HepG2 (cell line): ENCODE results near the gene MAGI1. TPM values are rescaled to one million over a fixed set of nuclear protein-coding genes. Genes with fewer than 3 reads are reported as not detected.
A peak's percentile ranks its signal among the peaks of the same experiment; 100 is the strongest.

Experiments used
- CHD4 ChIP-seq: fragments of 200-600 bp; sonication (generic); IDR thresholded peaks from 2 replicates; pipeline ENCODE4 v1.7.0; 2017; ENCODE audit warnings: mild to moderate bottlenecking, low read length, borderline replicate concordance
- EP300 ChIP-seq, 3 experiments: sonication (generic) in 1 of 3; formaldehyde crosslinking in 1 of 3; IDR thresholded peaks; 2 replicates each; pipeline versions ENCODE4 v1.5.1 to v1.6.1; 2011 to 2020; ENCODE audit warnings: low read depth in 2 of 3, low read length in 2 of 3, borderline replicate concordance in 1 of 3, improper control_type of control experiment in 1 of 3, mild to moderate bottlenecking in 1 of 3, missing genetic modification reagents in 1 of 3, moderate library complexity in 1 of 3
- GFI1 ChIP-seq: sonication (generic); formaldehyde crosslinking; IDR thresholded peaks from 2 replicates; pipeline ENCODE4 v1.5.0; 2020; ENCODE audit warnings: missing genetic modification reagents, mild to moderate bottlenecking, borderline replicate concordance
- GLMP ChIP-seq: sonication (generic); formaldehyde crosslinking; IDR thresholded peaks from 2 replicates; pipeline ENCODE4 v1.9.0; 2021; ENCODE audit warnings: missing genetic modification reagents, mild to moderate bottlenecking, borderline replicate concordance
- HDAC6 ChIP-seq: fragments of 200-600 bp; sonication (generic); IDR thresholded peaks from 2 replicates; pipeline ENCODE4 v1.7.0; 2017; ENCODE audit warnings: mild to moderate bottlenecking, antibody characterized with exemption, low read length, low read depth
- HES4 ChIP-seq: sonication (generic); formaldehyde crosslinking; IDR thresholded peaks from 2 replicates; pipeline ENCODE4 v1.9.0; 2021; ENCODE audit warnings: mild to moderate bottlenecking, missing genetic modification reagents, borderline replicate concordance
- MAFG ChIP-seq: sonication (generic); formaldehyde crosslinking; IDR thresholded peaks from 2 replicates; pipeline ENCODE4 v1.5.1; 2020; ENCODE audit warnings: mild to moderate bottlenecking, missing genetic modification reagents
- MBD4 ChIP-seq: IDR thresholded peaks from 2 replicates; pipeline ENCODE4 v1.6.1; 2012; ENCODE audit warnings: low read length, inconsistent platforms, borderline replicate concordance
- NCOA2 ChIP-seq: sonication (generic); formaldehyde crosslinking; IDR thresholded peaks from 2 replicates; pipeline ENCODE4 v1.8.0; 2022; ENCODE audit warnings: inconsistent platforms
- NFE2L2 ChIP-seq: fragments of 150-350 bp; IDR thresholded peaks from 2 replicates; pipeline ENCODE4 v1.6.1; 2014; ENCODE audit warnings: low read length
- NFYC ChIP-seq: IDR thresholded peaks from 2 replicates; pipeline ENCODE4 v1.6.1; 2016; ENCODE audit warnings: missing genetic modification reagents, missing compliant biosample characterization
- POLR2AphosphoS2 ChIP-seq: IDR thresholded peaks from 2 replicates; pipeline ENCODE4 v1.6.1; 2011; ENCODE audit warnings: low read depth, low read length, improper control_type of control experiment
- SOX13 ChIP-seq, 3 experiments: fragments of 450-650 bp in 1 of 3; sonication (generic) in 1 of 3; formaldehyde crosslinking in 1 of 3; IDR thresholded peaks in 2 of 3; conservative IDR thresholded peaks in 1 of 3; 2 replicates each; pipeline versions ENCODE4 v1.5.0 to v1.6.1; 2016 to 2020; ENCODE audit warnings: antibody characterized with exemption in 1 of 3, mild to moderate bottlenecking in 1 of 3, missing compliant biosample characterization in 1 of 3, missing genetic modification reagents in 1 of 3, moderate library complexity in 1 of 3
- TCF12 ChIP-seq, 2 experiments: fragments of 450-650 bp in 1 of 2; sonication (generic) in 1 of 2; formaldehyde crosslinking in 1 of 2; IDR thresholded peaks; 2 replicates each; pipeline versions ENCODE4 v1.6.1 to v1.8.0; 2017 to 2022; ENCODE audit warnings: antibody characterized with exemption in 1 of 2, mild to moderate bottlenecking in 1 of 2, missing genetic modification reagents in 1 of 2, moderate library complexity in 1 of 2
- TOE1 ChIP-seq: sonication (generic); formaldehyde crosslinking; IDR thresholded peaks from 2 replicates; pipeline ENCODE4 v1.4.0; 2020; ENCODE audit warnings: mild to moderate bottlenecking, missing genetic modification reagents
- ZNF143 ChIP-seq: sonication (generic); formaldehyde crosslinking; IDR thresholded peaks from 2 replicates; pipeline ENCODE4 v1.4.0; 2020; ENCODE audit warnings: missing genetic modification reagents
- ZNF20 ChIP-seq: sonication (generic); formaldehyde crosslinking; IDR thresholded peaks from 2 replicates; pipeline ENCODE4 v1.4.0; 2020; ENCODE audit warnings: mild to moderate bottlenecking, moderate library complexity, missing genetic modification reagents
- ZNF30 ChIP-seq: sonication (generic); formaldehyde crosslinking; IDR thresholded peaks from 2 replicates; pipeline ENCODE4 v1.5.0; 2020; ENCODE audit warnings: mild to moderate bottlenecking, missing genetic modification reagents
- ZNF317 ChIP-seq: sonication (generic); formaldehyde crosslinking; IDR thresholded peaks from 2 replicates; pipeline ENCODE4 v1.5.0; 2020; ENCODE audit warnings: mild to moderate bottlenecking, missing genetic modification reagents
- ZNF333 ChIP-seq: sonication (generic); formaldehyde crosslinking; IDR thresholded peaks from 2 replicates; pipeline ENCODE4 v1.4.0; 2020; ENCODE audit warnings: mild to moderate bottlenecking, missing genetic modification reagents, borderline replicate concordance
- ZNF335 ChIP-seq: sonication (generic); formaldehyde crosslinking; IDR thresholded peaks from 2 replicates; pipeline ENCODE4 v1.4.0; 2020; ENCODE audit warnings: missing genetic modification reagents
- ZNF33B ChIP-seq: sonication (generic); formaldehyde crosslinking; IDR thresholded peaks from 2 replicates; pipeline ENCODE4 v1.5.1; 2020; ENCODE audit warnings: mild to moderate bottlenecking, missing genetic modification reagents
- ZNF614 ChIP-seq: IDR thresholded peaks from 2 replicates; pipeline ENCODE4 v1.6.1; 2018; ENCODE audit warnings: missing biosample characterization, missing genetic modification reagents, inconsistent platforms, borderline replicate concordance
- ZNF660 ChIP-seq: sonication (generic); formaldehyde crosslinking; IDR thresholded peaks from 2 replicates; pipeline ENCODE4 v1.5.1; 2020; ENCODE audit warnings: mild to moderate bottlenecking, low read depth, missing genetic modification reagents, borderline replicate concordance
- polyA plus RNA-seq, 8 experiments: library from polyadenylated mRNA; depleted of rRNA in 3 of 8; stranded (reverse) in 7 of 8; unstranded in 1 of 8; fragments of >200 nt; fragmentation: Illumina TruSeq in 4 of 8; extraction: Trizol in 4 of 8; gene quantifications; 2 replicates each; pipeline versions ENCODE4 v1.2.1 to v1.2.3, GENCODE V29; 2011 to 2016; ENCODE audit warnings: low read depth in 4 of 8, missing spikeins in 1 of 8, mixed read lengths in 1 of 8; ENCODE audit not compliant: insufficient read depth in 1 of 8
- total RNA-seq, 5 experiments: library from RNA; depleted of rRNA; stranded (reverse); fragments of >200 nt; fragmentation: Illumina TruSeq; extraction: Trizol; gene quantifications; 2 replicates each; pipeline ENCODE4 v1.2.3, GENCODE V29; 2016; ENCODE audit warnings: low read depth in 1 of 5
- TF ChIP-seq, protein P1 (sequence below): sonication (generic); formaldehyde crosslinking; IDR thresholded peaks from 2 replicates; pipeline ENCODE4 v1.4.0; 2020; ENCODE audit warnings: missing genetic modification reagents
- TF ChIP-seq, protein P2 (sequence below): sonication (generic); formaldehyde crosslinking; IDR thresholded peaks from 2 replicates; pipeline ENCODE4 v1.4.0; 2020; ENCODE audit warnings: low read depth, mild to moderate bottlenecking, missing genetic modification reagents

The MAGI1 gene
- total and polyA plus RNA-seq, 2 of the 13 experiments (the other 11 are each of a cell fraction or from before 2014, with no cell fraction given) = 22.2 to 26.0 TPM

DNA sequence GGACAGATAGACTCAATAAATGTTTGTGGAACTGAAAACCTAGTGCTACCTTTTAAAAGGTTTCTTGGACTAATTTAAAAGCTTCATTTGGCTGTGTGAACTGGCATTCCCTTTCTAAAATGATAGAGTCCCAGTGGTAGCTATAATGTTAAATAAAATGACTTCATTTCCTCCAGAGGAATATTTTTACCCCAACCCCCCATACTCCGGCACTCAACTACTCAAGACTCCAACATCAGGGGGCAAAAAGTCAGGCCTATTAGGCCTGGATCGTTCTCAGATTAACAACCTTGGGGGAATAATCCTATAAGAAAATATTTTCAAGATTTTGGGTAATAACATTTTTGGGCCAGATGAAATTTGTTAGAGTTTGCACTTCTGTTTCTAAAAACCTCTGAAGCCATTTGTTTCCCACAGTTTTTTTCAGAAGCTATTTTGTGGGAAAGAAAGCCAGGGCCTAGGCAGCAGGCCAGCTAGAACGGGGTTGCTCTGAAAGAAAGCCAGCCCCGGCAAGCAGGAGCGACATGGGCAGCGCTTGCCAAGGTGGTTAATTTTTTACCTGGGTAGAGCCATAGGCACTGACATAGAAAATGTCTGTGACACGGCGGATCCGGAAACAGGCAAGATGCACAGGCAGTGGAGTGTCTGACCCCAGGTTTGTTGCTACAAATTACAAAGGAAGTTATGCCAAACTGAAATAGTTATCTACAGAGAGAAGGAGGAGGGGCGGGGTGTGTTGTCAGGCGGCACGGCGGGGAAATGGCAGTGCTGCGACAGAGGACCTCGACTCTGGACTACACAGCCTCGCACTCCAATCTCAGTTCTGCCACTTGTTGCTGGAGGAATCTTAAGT lies 84.6 kb downstream of the MAGI1 start (continued):
- TF ChIP-seq, protein P1, sequence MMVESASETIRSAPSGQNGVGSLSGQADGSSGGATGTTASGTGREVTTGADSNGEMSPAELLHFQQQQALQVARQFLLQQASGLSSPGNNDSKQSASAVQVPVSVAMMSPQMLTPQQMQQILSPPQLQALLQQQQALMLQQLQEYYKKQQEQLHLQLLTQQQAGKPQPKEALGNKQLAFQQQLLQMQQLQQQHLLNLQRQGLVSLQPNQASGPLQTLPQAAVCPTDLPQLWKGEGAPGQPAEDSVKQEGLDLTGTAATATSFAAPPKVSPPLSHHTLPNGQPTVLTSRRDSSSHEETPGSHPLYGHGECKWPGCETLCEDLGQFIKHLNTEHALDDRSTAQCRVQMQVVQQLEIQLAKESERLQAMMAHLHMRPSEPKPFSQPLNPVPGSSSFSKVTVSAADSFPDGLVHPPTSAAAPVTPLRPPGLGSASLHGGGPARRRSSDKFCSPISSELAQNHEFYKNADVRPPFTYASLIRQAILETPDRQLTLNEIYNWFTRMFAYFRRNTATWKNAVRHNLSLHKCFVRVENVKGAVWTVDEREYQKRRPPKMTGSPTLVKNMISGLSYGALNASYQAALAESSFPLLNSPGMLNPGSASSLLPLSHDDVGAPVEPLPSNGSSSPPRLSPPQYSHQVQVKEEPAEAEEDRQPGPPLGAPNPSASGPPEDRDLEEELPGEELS (CRISPR knock-in tag) = peak; percentile 86
- no peak for TF ChIP-seq ZNF20 (CRISPR knock-in tag)
- TF ChIP-seq ZNF317 = no peak
- no peak for TF ChIP-seq ZNF335 (CRISPR knock-in tag)
- TF ChIP-seq MAFG (CRISPR knock-in tag) = no peak
- no peak for TF ChIP-seq ZNF33B (CRISPR knock-in tag)
- no peak for TF ChIP-seq CHD4
- no peak for TF ChIP-seq SOX13 (IDR thresholded peaks at IDR 0.05)
- TF ChIP-seq SOX13 (CRISPR knock-in tag; conservative IDR thresholded peaks at IDR 0.05 in 1 of 2, IDR thresholded peaks at IDR 0.05 in 1 of 2) = peak in 1 of 2 experiments; percentile 45; a peak in 1 of 4 replicates
- TF ChIP-seq ZNF333 = no peak
- TF ChIP-seq NFE2L2 = no peak
- TF ChIP-seq GFI1 (CRISPR knock-in tag) = peak; percentile 78
- TF ChIP-seq ZNF143 (CRISPR knock-in tag) = no peak
- TF ChIP-seq, protein P2, sequence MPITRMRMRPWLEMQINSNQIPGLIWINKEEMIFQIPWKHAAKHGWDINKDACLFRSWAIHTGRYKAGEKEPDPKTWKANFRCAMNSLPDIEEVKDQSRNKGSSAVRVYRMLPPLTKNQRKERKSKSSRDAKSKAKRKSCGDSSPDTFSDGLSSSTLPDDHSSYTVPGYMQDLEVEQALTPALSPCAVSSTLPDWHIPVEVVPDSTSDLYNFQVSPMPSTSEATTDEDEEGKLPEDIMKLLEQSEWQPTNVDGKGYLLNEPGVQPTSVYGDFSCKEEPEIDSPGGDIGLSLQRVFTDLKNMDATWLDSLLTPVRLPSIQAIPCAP = no peak
- TF ChIP-seq ZNF30 (CRISPR knock-in tag) = no peak
- no peak for TF ChIP-seq NCOA2
- TF ChIP-seq ZNF614 (CRISPR knock-in tag) = no peak
- no peak for TF ChIP-seq MBD4
- no peak for TF ChIP-seq TOE1 (CRISPR knock-in tag)
- TF ChIP-seq GLMP (CRISPR knock-in tag) = no peak
- TF ChIP-seq EP300 (IDR thresholded peaks at IDR 0.05; ENCODE audit: low read depth in 2 of 2, low read length in 2 of 2) = peak in 1 of 2 experiments; percentile 44; a peak in 1 of 4 replicates
- 0 out of 2 replicates have a peak, but pooled peaks have one; percentile 5 for TF ChIP-seq EP300 (CRISPR knock-in tag; IDR thresholded peaks at IDR 0.05; ENCODE audit: borderline replicate concordance)
- no peak for TF ChIP-seq NFYC (CRISPR knock-in tag)
- TF ChIP-seq ZNF660 (CRISPR knock-in tag) = no peak
- TF ChIP-seq HDAC6 = no peak
- no peak for TF ChIP-seq TCF12 (IDR thresholded peaks at IDR 0.05)
- no peak for TF ChIP-seq TCF12 (CRISPR knock-in tag; IDR thresholded peaks at IDR 0.05)
- no peak for TF ChIP-seq HES4
- TF ChIP-seq POLR2AphosphoS2 = no peak
